ENCODE results near the gene SNAPC4. TPM values are rescaled to one million over a fixed set of nuclear protein-coding genes. Genes with fewer than 3 reads are reported as not detected.
"Not testable (repeated sequence)": the region's sequence is repeated elsewhere in the genome, so short reads cannot be mapped to it uniquely, and the experiment has no call there.

SNAPC4 gene
- polyA plus RNA-seq, 1 donor from 2014 or later: 6.8 TPM

DNA sequence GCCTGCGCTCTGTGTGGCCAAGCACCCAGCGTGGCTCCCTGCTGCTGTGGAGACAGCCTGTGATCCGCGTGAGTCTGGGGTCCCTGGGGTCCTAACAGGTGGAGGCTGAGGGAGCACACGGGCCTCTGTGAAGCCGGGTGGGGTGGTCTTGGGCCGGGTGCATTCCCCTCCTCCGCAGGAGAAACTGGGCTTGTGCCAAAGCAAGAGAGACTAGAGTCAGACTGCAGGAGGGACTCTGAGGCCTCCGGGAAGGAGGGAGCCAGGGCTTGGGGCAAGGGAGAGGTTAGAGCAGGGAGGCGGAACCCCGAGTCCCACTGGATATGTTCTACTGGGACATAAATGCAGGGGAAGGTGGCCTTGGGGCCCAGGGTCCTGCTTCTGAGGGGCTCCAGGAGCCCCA, 46.9 kb downstream of the SNAPC4 start:
- Histone ChIP-seq H3K79me2 (replicated peaks; ENCODE audit: insufficient read depth, low read length) (no peaks in the 10 kb centered on the region), H3F3A (ENCODE audit: insufficient read depth, low read length, poor library complexity, severe bottlenecking) (no peaks in the 10 kb centered on the region), H3K36me3 (ENCODE audit: insufficient read depth, low read length) (no peaks in the 10 kb centered on the region), H3K4me3 (ENCODE audit: low read length) (no peak overlapping the region), H3K9me3 (ENCODE audit: low read length) (no peaks in the 10 kb centered on the region), H3K4me2 (ENCODE audit: low read length) (no peak overlapping the region), H3K9ac (ENCODE audit: low read length) (no peak overlapping the region), H3K9me2 (ENCODE audit: insufficient read depth, low read length) (no peaks in the 10 kb centered on the region), H4K20me1 (ENCODE audit: insufficient read depth) (no peaks in the 10 kb centered on the region), H2AFZ (ENCODE audit: low read depth, low read length) (no peak overlapping the region), H3K27me3 (ENCODE audit: insufficient read depth, low read depth, low read length) (no peaks in the 10 kb centered on the region), H3K27ac (ENCODE audit: low read length) (no peak overlapping the region)
- TF ChIP-seq RAD21 (conservative IDR thresholded peaks at IDR 0.05): no peak
- TF ChIP-seq, protein P1, sequence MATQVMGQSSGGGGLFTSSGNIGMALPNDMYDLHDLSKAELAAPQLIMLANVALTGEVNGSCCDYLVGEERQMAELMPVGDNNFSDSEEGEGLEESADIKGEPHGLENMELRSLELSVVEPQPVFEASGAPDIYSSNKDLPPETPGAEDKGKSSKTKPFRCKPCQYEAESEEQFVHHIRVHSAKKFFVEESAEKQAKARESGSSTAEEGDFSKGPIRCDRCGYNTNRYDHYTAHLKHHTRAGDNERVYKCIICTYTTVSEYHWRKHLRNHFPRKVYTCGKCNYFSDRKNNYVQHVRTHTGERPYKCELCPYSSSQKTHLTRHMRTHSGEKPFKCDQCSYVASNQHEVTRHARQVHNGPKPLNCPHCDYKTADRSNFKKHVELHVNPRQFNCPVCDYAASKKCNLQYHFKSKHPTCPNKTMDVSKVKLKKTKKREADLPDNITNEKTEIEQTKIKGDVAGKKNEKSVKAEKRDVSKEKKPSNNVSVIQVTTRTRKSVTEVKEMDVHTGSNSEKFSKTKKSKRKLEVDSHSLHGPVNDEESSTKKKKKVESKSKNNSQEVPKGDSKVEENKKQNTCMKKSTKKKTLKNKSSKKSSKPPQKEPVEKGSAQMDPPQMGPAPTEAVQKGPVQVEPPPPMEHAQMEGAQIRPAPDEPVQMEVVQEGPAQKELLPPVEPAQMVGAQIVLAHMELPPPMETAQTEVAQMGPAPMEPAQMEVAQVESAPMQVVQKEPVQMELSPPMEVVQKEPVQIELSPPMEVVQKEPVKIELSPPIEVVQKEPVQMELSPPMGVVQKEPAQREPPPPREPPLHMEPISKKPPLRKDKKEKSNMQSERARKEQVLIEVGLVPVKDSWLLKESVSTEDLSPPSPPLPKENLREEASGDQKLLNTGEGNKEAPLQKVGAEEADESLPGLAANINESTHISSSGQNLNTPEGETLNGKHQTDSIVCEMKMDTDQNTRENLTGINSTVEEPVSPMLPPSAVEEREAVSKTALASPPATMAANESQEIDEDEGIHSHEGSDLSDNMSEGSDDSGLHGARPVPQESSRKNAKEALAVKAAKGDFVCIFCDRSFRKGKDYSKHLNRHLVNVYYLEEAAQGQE (IDR thresholded peaks at IDR 0.05; ENCODE audit: borderline replicate concordance): no peak
- TF ChIP-seq EP300 (conservative IDR thresholded peaks at IDR 0.05; ENCODE audit: poor library complexity, severe bottlenecking): no peak
- TF ChIP-seq TAF1 (IDR thresholded peaks at IDR 0.05; ENCODE audit: low read depth): no peak
- TF ChIP-seq, protein P2, sequence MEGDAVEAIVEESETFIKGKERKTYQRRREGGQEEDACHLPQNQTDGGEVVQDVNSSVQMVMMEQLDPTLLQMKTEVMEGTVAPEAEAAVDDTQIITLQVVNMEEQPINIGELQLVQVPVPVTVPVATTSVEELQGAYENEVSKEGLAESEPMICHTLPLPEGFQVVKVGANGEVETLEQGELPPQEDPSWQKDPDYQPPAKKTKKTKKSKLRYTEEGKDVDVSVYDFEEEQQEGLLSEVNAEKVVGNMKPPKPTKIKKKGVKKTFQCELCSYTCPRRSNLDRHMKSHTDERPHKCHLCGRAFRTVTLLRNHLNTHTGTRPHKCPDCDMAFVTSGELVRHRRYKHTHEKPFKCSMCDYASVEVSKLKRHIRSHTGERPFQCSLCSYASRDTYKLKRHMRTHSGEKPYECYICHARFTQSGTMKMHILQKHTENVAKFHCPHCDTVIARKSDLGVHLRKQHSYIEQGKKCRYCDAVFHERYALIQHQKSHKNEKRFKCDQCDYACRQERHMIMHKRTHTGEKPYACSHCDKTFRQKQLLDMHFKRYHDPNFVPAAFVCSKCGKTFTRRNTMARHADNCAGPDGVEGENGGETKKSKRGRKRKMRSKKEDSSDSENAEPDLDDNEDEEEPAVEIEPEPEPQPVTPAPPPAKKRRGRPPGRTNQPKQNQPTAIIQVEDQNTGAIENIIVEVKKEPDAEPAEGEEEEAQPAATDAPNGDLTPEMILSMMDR (IDR thresholded peaks at IDR 0.05; ENCODE audit: poor library complexity, severe bottlenecking): no peak
- TF ChIP-seq EZH2 (IDR thresholded peaks at IDR 0.05; ENCODE audit: borderline replicate concordance, insufficient read depth, low read length, poor library complexity, severe bottlenecking): no peak

DNA sequence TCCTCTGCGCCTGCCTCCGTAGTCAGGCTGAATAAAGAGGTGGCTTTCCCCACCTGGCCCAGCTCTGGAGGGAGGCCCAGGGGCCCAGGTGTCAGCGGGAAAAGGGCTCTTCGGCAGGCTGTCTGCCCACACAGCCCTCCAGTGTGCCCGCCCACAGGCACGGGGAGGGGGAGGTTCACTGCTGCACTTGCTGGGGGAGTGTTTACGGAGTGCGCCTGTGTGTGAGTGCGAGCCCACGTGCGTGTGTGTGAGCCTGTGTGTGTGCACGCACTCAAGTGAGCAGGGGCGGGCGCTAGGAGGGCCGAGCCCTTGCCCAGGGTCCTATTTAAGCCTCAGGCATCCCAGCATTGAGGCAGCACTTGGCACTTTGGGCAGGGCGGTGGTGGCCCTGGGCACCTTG, 47.3 kb downstream of the SNAPC4 start:
- Histone ChIP-seq H4K20me1 (ENCODE audit: insufficient read depth) (no peaks in the 10 kb centered on the region), H3K27ac (ENCODE audit: low read length) (no peak overlapping the region), H3K4me3 (ENCODE audit: low read length) (no peak overlapping the region), H3F3A (ENCODE audit: insufficient read depth, low read length, poor library complexity, severe bottlenecking) (no peaks in the 10 kb centered on the region), H3K27me3 (ENCODE audit: insufficient read depth, low read depth, low read length) (no peaks in the 10 kb centered on the region), H2AFZ (ENCODE audit: low read depth, low read length) (no peak overlapping the region), H3K79me2 (replicated peaks; ENCODE audit: insufficient read depth, low read length) (no peaks in the 10 kb centered on the region), H3K9me3 (ENCODE audit: low read length) (no peaks in the 10 kb centered on the region), H3K36me3 (ENCODE audit: insufficient read depth, low read length) (no peaks in the 10 kb centered on the region), H3K4me2 (ENCODE audit: low read length) (no peak overlapping the region), H3K9ac (ENCODE audit: low read length) (no peak overlapping the region), H3K9me2 (ENCODE audit: insufficient read depth, low read length) (no peaks in the 10 kb centered on the region)
- TF ChIP-seq, protein P2 (IDR thresholded peaks at IDR 0.05; ENCODE audit: poor library complexity, severe bottlenecking): no peak
- TF ChIP-seq RAD21 (conservative IDR thresholded peaks at IDR 0.05): no peak
- no peak for TF ChIP-seq TAF1 (IDR thresholded peaks at IDR 0.05; ENCODE audit: low read depth)
- no peak for TF ChIP-seq POLR2AphosphoS5 (IDR thresholded peaks at IDR 0.05)
- TF ChIP-seq MXI1 (conservative IDR thresholded peaks at IDR 0.05; ENCODE audit: poor library complexity, severe bottlenecking): no peak
- TF ChIP-seq, protein P1 (IDR thresholded peaks at IDR 0.05; ENCODE audit: borderline replicate concordance): no peak
- no peak for TF ChIP-seq SMC3 (conservative IDR thresholded peaks at IDR 0.05; ENCODE audit: poor library complexity)
- no peak for TF ChIP-seq EP300 (conservative IDR thresholded peaks at IDR 0.05; ENCODE audit: poor library complexity, severe bottlenecking)
- no peak for TF ChIP-seq EZH2 (IDR thresholded peaks at IDR 0.05; ENCODE audit: borderline replicate concordance, insufficient read depth, low read length, poor library complexity, severe bottlenecking)

DNA sequence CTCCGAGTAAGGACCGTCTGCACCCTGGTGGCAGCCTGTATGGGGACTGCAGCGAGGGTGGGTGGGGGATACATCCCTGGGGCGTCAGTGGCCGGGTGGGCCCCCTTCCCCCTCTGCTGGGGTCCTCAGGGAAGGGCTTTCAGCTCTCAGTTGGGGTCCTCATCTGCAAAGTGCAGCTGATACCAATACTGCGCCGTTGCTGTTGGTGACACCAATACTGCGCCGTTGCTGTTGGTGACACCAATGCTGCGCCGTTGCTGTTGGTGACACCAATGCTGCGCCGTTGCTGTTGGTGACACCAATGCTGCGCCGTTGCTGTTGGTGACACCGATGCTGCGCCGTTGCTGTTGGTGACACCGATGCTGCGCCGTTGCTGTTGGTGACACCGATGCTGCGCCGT, 48.1 kb downstream of the SNAPC4 start:
- not testable (repeated sequence) for H3K4me2 ChIP-seq (ENCODE audit: low read length); H4K20me1 ChIP-seq (ENCODE audit: insufficient read depth); H3K79me2 ChIP-seq (replicated peaks; ENCODE audit: insufficient read depth, low read length); H3K4me3 ChIP-seq (ENCODE audit: low read length); H3F3A ChIP-seq (ENCODE audit: insufficient read depth, low read length, poor library complexity, severe bottlenecking); H2AFZ ChIP-seq (ENCODE audit: low read depth, low read length); H3K27ac ChIP-seq (ENCODE audit: low read length); H3K9me3 ChIP-seq (ENCODE audit: low read length); H3K9ac ChIP-seq (ENCODE audit: low read length); H3K27me3 ChIP-seq (ENCODE audit: insufficient read depth, low read depth, low read length); H3K9me2 ChIP-seq (ENCODE audit: insufficient read depth, low read length); H3K36me3 ChIP-seq (ENCODE audit: insufficient read depth, low read length)

All from neural cell (in vitro differentiated cells).